ENCODE results near the gene GPX5.

GPX5 gene

GRCh38 chr6:28523241-28523622, 2.4 kb upstream of the GPX5 start:
- TF ChIP-seq ZNF37A (tag by site-specific recombination; IDR thresholded peaks at IDR 0.05) (no peak), PRDM10 (tag by site-specific recombination; IDR thresholded peaks at IDR 0.05) (peak; percentile 70), SP7 (tag by site-specific recombination; IDR thresholded peaks at IDR 0.05) (peak; percentile 71), ZNF133 (tag by site-specific recombination; IDR thresholded peaks at IDR 0.05) (no peak)

GRCh38 chr6:28530777-28531176, 5.1 kb downstream of the GPX5 start:
- CTCF ChIA-PET, result interaction anchor here (0.5 to 5.0 kb wide), 7 partner anchors 12 to 157 kb away, joined by 3 to 24 read pairs (median 3); partner anchors contain the start of gene GPX6
- Histone ChIP-seq H3K4me1 (ENCODE audit: control insufficient read depth, insufficient read depth, low read length) (no peaks in the 10 kb centered on the region), H3K4me3 (ENCODE audit: low read depth, low read length) (no peak overlapping the region), H3K27ac (ENCODE audit: extremely low read depth, low read depth, low read length) (no peak overlapping the region), H3K9me3 (ENCODE audit: control insufficient read depth, insufficient read depth, low read depth, low read length) (no peaks in the 10 kb centered on the region), H3K36me3 (ENCODE audit: control insufficient read depth in 2 of 2, insufficient read depth in 1 of 2, low read length in 2 of 2) (no peaks in the 10 kb centered on the region)
- POLR2A ChIA-PET, result interaction anchor here (0.7 to 1.3 kb wide), 2 partner anchors 8 to 87 kb away, joined by 3 read pairs; partner anchors contain the start of gene ZSCAN23
- no peak for TF ChIP-seq ZNF571 (tag by site-specific recombination; IDR thresholded peaks at IDR 0.05)

More at GRCh38 chr6:28523241-28523622, 2.4 kb upstream of the GPX5 start:
- Histone ChIP-seq H3K4me1 (ENCODE audit: control insufficient read depth, insufficient read depth, low read length) (0 out of 2 replicates have a peak, but pooled peaks cover 3% of the 10 kb centered on the region), H3K4me3 (ENCODE audit: low read depth, low read length) (no peak overlapping the region), H3K27ac (ENCODE audit: extremely low read depth, low read depth, low read length) (no peak overlapping the region), H3K9me3 (ENCODE audit: control insufficient read depth, insufficient read depth, low read depth, low read length) (no peaks in the 10 kb centered on the region), H3K36me3 (ENCODE audit: control insufficient read depth in 2 of 2, insufficient read depth in 1 of 2, low read length in 2 of 2) (no peaks in the 10 kb centered on the region)
- ChIA-PET CTCF (interaction anchor here (0.6 to 2.1 kb wide), 6 partner anchors 10 to 1045 kb away, joined by 3 to 7 read pairs (median 3); no protein-coding TSS in a partner anchor), POLR2A (interaction anchor here (0.8 kb wide), 1 partner anchor 8 kb away, joined by 3 read pairs; no protein-coding TSS in a partner anchor)

GRCh38 chr6:28531479-28532128, 5.9 kb downstream of the GPX5 start:
- no peaks in the 10 kb centered on the region for H3K4me1 ChIP-seq (ENCODE audit: control insufficient read depth, insufficient read depth, low read length)
- CTCF ChIA-PET, result interaction anchor here (0.5 to 5.0 kb wide), 12 partner anchors 11 to 156 kb away, joined by 3 to 24 read pairs (median 3); partner anchors contain the start of gene GPX6
- TF ChIP-seq ZNF140 (tag by site-specific recombination; IDR thresholded peaks at IDR 0.05), result no peak
- 0 out of 2 replicates have a peak, but pooled peaks have one; percentile 32 for TF ChIP-seq SCRT2 (tag by site-specific recombination; IDR thresholded peaks at IDR 0.05)
- no peak for TF ChIP-seq ZNF324 (tag by site-specific recombination; IDR thresholded peaks at IDR 0.05)
- TF ChIP-seq ZNF629 (tag by site-specific recombination; IDR thresholded peaks at IDR 0.05), result no peak
- TF ChIP-seq, protein P1, sequence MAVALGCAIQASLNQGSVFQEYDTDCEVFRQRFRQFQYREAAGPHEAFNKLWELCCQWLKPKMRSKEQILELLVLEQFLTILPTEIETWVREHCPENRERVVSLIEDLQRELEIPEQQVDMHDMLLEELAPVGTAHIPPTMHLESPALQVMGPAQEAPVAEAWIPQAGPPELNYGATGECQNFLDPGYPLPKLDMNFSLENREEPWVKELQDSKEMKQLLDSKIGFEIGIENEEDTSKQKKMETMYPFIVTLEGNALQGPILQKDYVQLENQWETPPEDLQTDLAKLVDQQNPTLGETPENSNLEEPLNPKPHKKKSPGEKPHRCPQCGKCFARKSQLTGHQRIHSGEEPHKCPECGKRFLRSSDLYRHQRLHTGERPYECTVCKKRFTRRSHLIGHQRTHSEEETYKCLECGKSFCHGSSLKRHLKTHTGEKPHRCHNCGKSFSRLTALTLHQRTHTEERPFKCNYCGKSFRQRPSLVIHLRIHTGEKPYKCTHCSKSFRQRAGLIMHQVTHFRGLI (tag by site-specific recombination; IDR thresholded peaks at IDR 0.05), result 0 out of 2 replicates have a peak, but pooled peaks have one; percentile 44
- TF ChIP-seq ZNF488 (tag by site-specific recombination; IDR thresholded peaks at IDR 0.05), result no peak
- no peak for TF ChIP-seq GFI1B (tag by site-specific recombination; IDR thresholded peaks at IDR 0.05)
- no peak for TF ChIP-seq ZNF473 (tag by site-specific recombination; IDR thresholded peaks at IDR 0.05)
- no peak for TF ChIP-seq ZEB2 (tag by site-specific recombination; IDR thresholded peaks at IDR 0.05)
- TF ChIP-seq PRDM10 (tag by site-specific recombination; IDR thresholded peaks at IDR 0.05), result no peak
- no peak for TF ChIP-seq ZSCAN30 (tag by site-specific recombination; IDR thresholded peaks at IDR 0.05)
- TF ChIP-seq, protein P2, sequence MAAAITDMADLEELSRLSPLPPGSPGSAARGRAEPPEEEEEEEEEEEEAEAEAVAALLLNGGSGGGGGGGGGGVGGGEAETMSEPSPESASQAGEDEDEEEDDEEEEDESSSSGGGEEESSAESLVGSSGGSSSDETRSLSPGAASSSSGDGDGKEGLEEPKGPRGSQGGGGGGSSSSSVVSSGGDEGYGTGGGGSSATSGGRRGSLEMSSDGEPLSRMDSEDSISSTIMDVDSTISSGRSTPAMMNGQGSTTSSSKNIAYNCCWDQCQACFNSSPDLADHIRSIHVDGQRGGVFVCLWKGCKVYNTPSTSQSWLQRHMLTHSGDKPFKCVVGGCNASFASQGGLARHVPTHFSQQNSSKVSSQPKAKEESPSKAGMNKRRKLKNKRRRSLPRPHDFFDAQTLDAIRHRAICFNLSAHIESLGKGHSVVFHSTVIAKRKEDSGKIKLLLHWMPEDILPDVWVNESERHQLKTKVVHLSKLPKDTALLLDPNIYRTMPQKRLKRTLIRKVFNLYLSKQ (tag by site-specific recombination; IDR thresholded peaks at IDR 0.05; ENCODE audit: borderline replicate concordance), result no peak
- TF ChIP-seq ZNF747 (tag by site-specific recombination; IDR thresholded peaks at IDR 0.05), result no peak
- TF ChIP-seq ZNF654 (tag by site-specific recombination; IDR thresholded peaks at IDR 0.05; ENCODE audit: low read depth), result peak; percentile 35
- no peaks in the 10 kb centered on the region for H3K9me3 ChIP-seq (ENCODE audit: control insufficient read depth, insufficient read depth, low read depth, low read length)
- no peak overlapping the region for H3K27ac ChIP-seq (ENCODE audit: extremely low read depth, low read depth, low read length)
- POLR2A ChIA-PET, result interaction anchor here (0.7 to 1.3 kb wide), 2 partner anchors 9 to 88 kb away, joined by 3 read pairs; partner anchors contain the start of gene ZSCAN23
- H3K4me3 ChIP-seq (ENCODE audit: low read depth, low read length), result no peak overlapping the region
- no peaks in the 10 kb centered on the region for H3K36me3 ChIP-seq (ENCODE audit: control insufficient read depth in 2 of 2, insufficient read depth in 1 of 2, low read length in 2 of 2)

Measured in HEK293 (cell line).